Stimulated activated CD8-positive, alpha-beta memory T cell treated with anti-CD3 and anti-CD28 coated beads, Interleukin-15, amount 100 ng/mL, for 24 hours (primary cell): ENCODE data around the gene PCP4L1.
"Not testable (repeated sequence)": the region's sequence is repeated elsewhere in the genome, so short reads cannot be mapped to it uniquely, and the experiment has no call there.

Source experiments
- DNase-seq: peaks from one replicate; pipeline ENCODE4 v3.0.0-alpha.2; 2020; ENCODE audit warnings: low read depth

Gene PCP4L1

GRCh38 chr1:161315841-161316674 is 57.5 kb downstream of the PCP4L1 start:
- not testable (repeated sequence) for DNase-seq

DNA sequence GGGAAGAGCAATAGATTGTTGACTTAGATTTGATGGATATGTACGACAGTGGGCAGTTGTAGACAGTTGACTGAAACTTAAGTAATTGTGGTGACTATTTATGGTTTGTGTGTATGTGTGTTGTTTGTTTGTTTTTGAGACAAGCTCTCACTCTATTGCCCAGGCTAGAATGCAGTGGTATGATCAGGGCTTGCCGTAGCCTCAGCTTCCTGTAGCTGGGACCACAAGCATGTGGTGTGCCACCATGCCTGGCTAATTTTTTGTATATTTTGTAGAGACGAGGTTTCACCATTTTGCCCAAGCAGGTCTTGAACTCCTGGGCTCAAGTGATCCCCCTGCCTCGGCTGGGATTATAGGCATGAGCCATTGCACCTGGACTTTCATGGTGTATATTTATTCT is 65.5 kb downstream of the PCP4L1 start:
- no peak for DNase-seq

GRCh38 chr1:161330346-161330745 is 71.8 kb downstream of the PCP4L1 start:
- no peak for DNase-seq

- no peak for DNase-seq
Observed at GRCh38 chr1:161333166-161333565, 74.6 kb downstream of the PCP4L1 start.
